ENCODE results near the gene GLB1L. TPM values are rescaled to one million over a fixed set of nuclear protein-coding genes. Genes with fewer than 3 reads are reported as not detected.
A peak's percentile ranks its signal among the peaks of the same experiment; 100 is the strongest.

GLB1L gene
- total and polyA plus RNA-seq, 2 experiments from 2014 or later: 3.4 to 13.5 TPM

- Histone ChIP-seq H3K79me2 (ENCODE audit: insufficient read depth) (peaks cover 34% of the 10 kb centered on the region), H3K36me3 (ENCODE audit: low read depth) (no peaks in the 10 kb centered on the region), H3K9ac (no peak overlapping the region), H3K27ac (no peak overlapping the region), H3K9me3 (ENCODE audit: low read depth) (no peaks in the 10 kb centered on the region), H3K4me1 (ENCODE audit: insufficient read depth) (peaks cover 17% of the 10 kb centered on the region), H3F3A (ENCODE audit: insufficient read depth) (peaks cover 13% of the 10 kb centered on the region), H3K9me2 (ENCODE audit: insufficient read depth) (no peaks in the 10 kb centered on the region), H3K4me3 (no peak overlapping the region), H4K20me1 (ENCODE audit: insufficient read depth) (no peaks in the 10 kb centered on the region), H3K27me3 (replicated peaks; ENCODE audit: insufficient read depth) (no peaks in the 10 kb centered on the region), H3K4me2 (ENCODE audit: unreplicated experiment) (no peak overlapping the region), H2AFZ (no peak overlapping the region)
- TF ChIP-seq EZH2 (IDR thresholded peaks at IDR 0.05; ENCODE audit: insufficient read depth, poor library complexity, severe bottlenecking): no peak
- no peak for TF ChIP-seq EZH2phosphoT487 (IDR thresholded peaks at IDR 0.05; ENCODE audit: insufficient read depth, low read depth)
- no peak for DNase-seq
- in situ Hi-C loops (cut with MboI): no loop called here
- WGBS, 2 experiments (ENCODE audit: low coverage in 1 of 2, low lambda C conversion rate in 2 of 2, missing lambda C conversion rate in 2 of 2): 56 to 63% methylated on average over 28 of the region's 28 CpGs
Observed at GRCh38 chr2:219243291-219243761, 1.9 kb downstream of the GLB1L start.

- in situ Hi-C loops (cut with MboI): no loop called here
- H2AFZ ChIP-seq: no peak overlapping the region
- no peaks in the 10 kb centered on the region for H4K20me1 ChIP-seq (ENCODE audit: insufficient read depth)
- no peak for TF ChIP-seq EZH2phosphoT487 (IDR thresholded peaks at IDR 0.05; ENCODE audit: insufficient read depth, low read depth)
- TF ChIP-seq EZH2 (IDR thresholded peaks at IDR 0.05; ENCODE audit: insufficient read depth, poor library complexity, severe bottlenecking): no peak
- H3K9me2 ChIP-seq (ENCODE audit: insufficient read depth): no peaks in the 10 kb centered on the region
- H3K27ac ChIP-seq: no peak overlapping the region
- H3K4me2 ChIP-seq (ENCODE audit: unreplicated experiment): no peak overlapping the region
- H3K4me3 ChIP-seq: no peak overlapping the region
- no peaks in the 10 kb centered on the region for H3K9me3 ChIP-seq (ENCODE audit: low read depth)
- H3K4me1 ChIP-seq (ENCODE audit: insufficient read depth): peaks cover 10% of the 10 kb centered on the region; the same call in 1 of the 2 replicates
- no peaks in the 10 kb centered on the region for H3K27me3 ChIP-seq (replicated peaks; ENCODE audit: insufficient read depth)
- H3K79me2 ChIP-seq (ENCODE audit: insufficient read depth): peaks cover 36% of the 10 kb centered on the region
- peaks cover 52% of the 10 kb centered on the region for H3K36me3 ChIP-seq (ENCODE audit: low read depth)
- peaks cover 11% of the 10 kb centered on the region; the same call in 1 of the 2 replicates for H3F3A ChIP-seq (ENCODE audit: insufficient read depth)
- no peak overlapping the region for H3K9ac ChIP-seq
- 99 to 100% methylated on average over 3 of the region's 3 CpGs for WGBS, 2 experiments (ENCODE audit: low coverage in 1 of 2, low lambda C conversion rate in 2 of 2, missing lambda C conversion rate in 2 of 2)
- DNase-seq: no peak
Observed at GRCh38 chr2:219234331-219234730, 10.9 kb downstream of the GLB1L start.

GRCh38 chr2:219230059-219230540 lies 15.1 kb downstream of the GLB1L start:
- H3F3A ChIP-seq (ENCODE audit: insufficient read depth): peaks cover 11% of the 10 kb centered on the region; the same call in 1 of the 2 replicates
- peak; percentile 79 for DNase-seq
- H3K4me1 ChIP-seq (ENCODE audit: insufficient read depth): peaks cover 22% of the 10 kb centered on the region
- TF ChIP-seq EZH2 (IDR thresholded peaks at IDR 0.05; ENCODE audit: insufficient read depth, poor library complexity, severe bottlenecking) (no peak), EZH2phosphoT487 (IDR thresholded peaks at IDR 0.05; ENCODE audit: insufficient read depth, low read depth) (no peak)
- H3K27ac ChIP-seq: peak overlapping the region; percentile 88
- H3K79me2 ChIP-seq (ENCODE audit: insufficient read depth): peaks cover 77% of the 10 kb centered on the region
- no peaks in the 10 kb centered on the region for H4K20me1 ChIP-seq (ENCODE audit: insufficient read depth)
- H3K4me2 ChIP-seq (ENCODE audit: unreplicated experiment): peak overlapping the region; percentile 97
- H3K9me2 ChIP-seq (ENCODE audit: insufficient read depth): no peaks in the 10 kb centered on the region
- WGBS, 2 experiments (ENCODE audit: low coverage in 1 of 2, low lambda C conversion rate in 2 of 2, missing lambda C conversion rate in 2 of 2): 1 to 2% methylated on average over 24 of the region's 24 CpGs
- in situ Hi-C loops (cut with MboI): no loop called here
- peak overlapping the region; percentile 93 for H3K4me3 ChIP-seq
- peak overlapping the region; percentile 75 for H2AFZ ChIP-seq
- H3K27me3 ChIP-seq (replicated peaks; ENCODE audit: insufficient read depth): no peaks in the 10 kb centered on the region
- H3K36me3 ChIP-seq (ENCODE audit: low read depth): peaks cover 29% of the 10 kb centered on the region
- no peaks in the 10 kb centered on the region for H3K9me3 ChIP-seq (ENCODE audit: low read depth)
- peak overlapping the region; percentile 94 for H3K9ac ChIP-seq

- peaks cover 78% of the 10 kb centered on the region for H3K79me2 ChIP-seq (ENCODE audit: insufficient read depth)
- H3K9me2 ChIP-seq (ENCODE audit: insufficient read depth): no peaks in the 10 kb centered on the region
- H3K4me2 ChIP-seq (ENCODE audit: unreplicated experiment): peak within 1 kb of the TSS; percentile 99
- peak within 1 kb of the TSS; percentile 79 for H2AFZ ChIP-seq
- no peak for TF ChIP-seq EZH2 (IDR thresholded peaks at IDR 0.05; ENCODE audit: insufficient read depth, poor library complexity, severe bottlenecking)
- TF ChIP-seq EZH2phosphoT487 (IDR thresholded peaks at IDR 0.05; ENCODE audit: insufficient read depth, low read depth): no peak
- H3K36me3 ChIP-seq (ENCODE audit: low read depth): peaks cover 31% of the 10 kb centered on the region
- WGBS, 2 experiments (ENCODE audit: low coverage in 1 of 2, low lambda C conversion rate in 2 of 2, missing lambda C conversion rate in 2 of 2): 1% methylated on average over 69 to 77 of the region's 80 CpGs
- H3F3A ChIP-seq (ENCODE audit: insufficient read depth): peaks cover 11% of the 10 kb centered on the region; the same call in 1 of the 2 replicates
- no peaks in the 10 kb centered on the region for H3K9me3 ChIP-seq (ENCODE audit: low read depth)
- H3K27me3 ChIP-seq (replicated peaks; ENCODE audit: insufficient read depth): no peaks in the 10 kb centered on the region
- peak within 1 kb of the TSS; percentile 94 for H3K9ac ChIP-seq
- peak; percentile 100 for DNase-seq
- in situ Hi-C loops (cut with MboI): no loop called here
- peak within 1 kb of the TSS; percentile 93 for H3K4me3 ChIP-seq
- H3K27ac ChIP-seq: peak within 1 kb of the TSS; percentile 88
- peaks cover 22% of the 10 kb centered on the region for H3K4me1 ChIP-seq (ENCODE audit: insufficient read depth)
- no peaks in the 10 kb centered on the region for H4K20me1 ChIP-seq (ENCODE audit: insufficient read depth)
Observed at GRCh38 chr2:219229305-219230058, 15.8 kb downstream of the GLB1L start, which contains the start of the genes ANKZF1 and ATG9A. Gene ANKZF1, plus strand, starts transcription at chr2:219229806. Its CDS starts 452 bp downstream, at chr2:219230258. Gene ATG9A, minus strand, starts transcription at chr2:219229636. Its CDS starts 1,612 bp downstream, at chr2:219228024.
